HG02588 (cell line): ENCODE results near the gene PKDCC.
"Not testable (repeated sequence)": the region's sequence is repeated elsewhere in the genome, so short reads cannot be mapped to it uniquely, and the experiment has no call there.

Experiments
- ATAC-seq: cut with Tn5 transposase; IDR thresholded peaks from one replicate; pipeline ENCODE4 v1.9.1; 2021; ENCODE audit warnings: mild to moderate bottlenecking, moderate library complexity; ENCODE audit not compliant: unreplicated experiment

The PKDCC gene

GRCh38 chr2:42060718-42061619, 13.1 kb downstream of the PKDCC start:
- no peak for ATAC-seq

GRCh38 chr2:42061839-42062238, 14.0 kb downstream of the PKDCC start:
- no peak for ATAC-seq

DNA sequence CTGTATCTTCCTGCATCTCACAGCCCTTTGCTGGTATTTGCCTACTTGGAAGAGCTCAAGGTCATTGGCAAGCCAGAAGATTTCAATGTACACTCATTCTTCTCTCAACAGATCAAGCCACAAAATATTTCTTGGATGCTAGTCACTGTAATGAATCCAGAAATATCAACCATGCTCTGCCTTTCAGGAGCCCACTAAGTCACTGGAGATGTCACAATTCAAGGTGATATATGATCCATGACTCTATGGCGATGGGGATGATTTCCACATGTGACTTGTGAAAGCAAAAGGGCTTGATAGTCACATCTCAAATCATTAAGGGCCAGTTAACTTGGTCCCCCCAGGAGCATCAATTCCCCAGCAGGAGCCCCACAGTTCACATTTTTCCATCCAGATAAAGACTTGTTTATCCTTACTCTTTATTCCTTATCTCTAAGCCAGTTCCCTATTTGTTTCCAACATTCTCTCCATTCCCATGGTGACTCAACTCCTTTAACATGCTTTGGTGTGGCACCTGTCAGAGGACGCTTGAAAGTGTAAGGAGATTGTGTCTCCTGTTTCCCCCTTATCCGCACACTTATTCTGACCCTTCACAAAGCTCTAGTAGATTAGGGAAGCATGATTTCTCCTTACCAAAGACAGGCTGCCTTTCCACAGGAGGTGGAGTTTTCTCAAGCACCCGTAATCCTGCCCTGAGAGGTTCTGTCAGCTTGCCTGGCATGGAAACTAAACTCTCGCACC, 15.8 kb downstream of the PKDCC start:
- ATAC-seq = no peak

DNA sequence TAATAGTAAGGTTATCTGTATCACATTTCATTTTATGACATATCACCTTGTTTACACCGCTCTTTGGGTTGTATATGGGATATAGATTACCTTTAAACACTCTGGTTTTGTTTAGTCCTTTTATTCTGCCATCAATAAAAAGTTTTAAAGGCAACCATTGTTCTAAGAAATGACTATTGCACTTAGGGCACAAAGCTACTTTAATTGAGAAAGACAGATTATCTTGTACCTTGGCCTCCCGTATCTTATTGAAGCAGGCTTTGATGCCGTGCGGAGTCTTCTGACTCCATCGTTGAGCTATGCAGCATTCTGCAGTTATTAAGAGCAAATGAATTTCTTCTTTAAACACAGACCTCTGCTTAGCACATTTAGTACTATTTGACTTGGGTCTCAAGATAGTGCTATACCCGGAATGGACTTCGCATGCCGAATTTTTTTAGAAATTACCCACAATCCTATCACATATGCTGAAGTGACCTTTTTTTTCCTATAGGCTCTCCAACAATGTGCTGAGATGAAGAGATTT, 16.7 kb downstream of the PKDCC start:
- no peak for ATAC-seq

DNA sequence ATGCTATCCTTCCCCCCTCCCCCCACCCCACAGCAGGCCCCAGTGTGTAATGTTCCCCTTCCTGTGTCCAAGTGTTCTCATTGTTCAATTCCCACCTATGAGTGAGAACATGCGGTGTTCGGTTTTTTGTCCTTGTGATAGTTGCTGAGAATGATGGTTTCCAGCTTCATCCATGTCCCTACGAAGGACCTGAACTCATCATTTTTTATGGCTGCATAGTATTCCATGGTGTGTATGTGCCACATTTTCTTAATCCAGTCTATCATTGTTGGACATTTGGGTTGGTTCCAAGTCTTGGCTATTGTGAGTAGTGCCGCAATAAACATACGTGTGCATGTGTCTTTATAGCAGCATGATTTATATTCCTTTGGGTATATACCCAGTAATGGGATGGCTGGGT, 17.9 kb downstream of the PKDCC start:
- ATAC-seq = not testable (repeated sequence)

DNA sequence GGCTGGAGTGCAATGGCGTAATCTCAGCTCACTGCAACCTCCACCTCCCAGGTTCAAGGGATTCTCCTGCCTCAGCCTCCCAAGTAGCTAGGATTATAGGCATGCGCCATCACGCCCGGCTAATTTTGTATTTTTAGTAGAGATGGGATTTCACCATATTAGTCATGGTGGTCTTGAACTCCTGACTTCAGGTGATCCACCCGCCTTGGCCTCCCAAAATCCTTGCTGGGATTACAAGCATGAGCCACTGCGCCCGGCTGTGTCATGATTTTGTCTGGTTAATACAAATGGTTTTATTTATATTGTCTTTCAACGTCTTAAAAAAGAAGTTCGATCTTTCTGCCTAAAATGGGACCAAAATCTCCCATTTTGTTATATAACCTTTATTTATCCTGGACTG, 19.2 kb downstream of the PKDCC start:
- ATAC-seq = not testable (repeated sequence)

- ATAC-seq = no peak
These were observed 19.7 kb downstream of the PKDCC start for GRCh38 chr2:42067521-42067920.

DNA sequence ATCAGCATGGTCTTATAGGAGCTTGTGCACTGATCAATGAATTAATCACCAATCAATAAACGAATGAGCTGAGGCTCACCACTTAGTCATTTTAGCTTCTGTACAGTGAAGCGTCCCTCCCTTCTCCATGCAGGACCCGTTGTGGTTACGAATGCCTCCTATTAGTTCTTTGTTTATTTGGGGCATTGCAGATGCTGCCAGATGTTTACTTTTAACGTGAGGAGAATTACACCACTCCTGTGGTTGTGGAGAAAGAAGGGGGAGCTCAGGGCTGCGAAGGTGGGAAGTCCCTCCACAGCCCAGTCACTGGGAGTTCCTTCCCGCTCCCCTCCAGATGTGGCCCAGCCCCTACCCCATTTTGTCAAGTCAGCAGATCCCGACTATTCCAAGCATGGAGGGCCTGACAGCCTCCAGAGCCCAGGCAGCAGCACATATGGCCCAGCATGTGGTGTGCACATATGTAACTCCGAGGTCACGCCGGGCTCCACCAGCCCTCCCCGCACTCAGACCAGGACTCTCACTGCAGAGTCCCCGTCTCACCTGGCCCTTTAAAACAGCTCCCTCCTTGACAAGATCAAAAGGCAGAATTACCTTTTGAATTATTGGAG, 20.9 kb downstream of the PKDCC start:
- no peak for ATAC-seq

DNA sequence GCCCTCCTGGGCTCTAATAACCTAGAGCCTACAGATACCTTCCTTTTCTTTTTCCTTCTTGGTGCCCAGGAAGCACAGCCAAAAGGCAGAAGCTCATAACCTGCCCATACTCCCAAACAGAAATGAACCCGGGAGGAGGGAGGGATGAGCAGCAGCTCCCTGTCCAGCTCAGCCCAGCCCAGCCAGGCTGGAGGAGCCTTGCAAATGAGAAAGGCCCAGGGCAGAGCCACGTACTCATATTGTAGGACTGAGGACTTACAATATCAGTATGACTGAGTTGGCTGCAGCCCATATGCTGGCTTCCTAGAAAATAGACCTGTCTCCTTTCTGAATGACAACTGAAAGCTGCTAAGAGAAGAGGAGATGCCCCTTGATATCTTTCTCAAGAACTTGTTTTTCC, 21.7 kb downstream of the PKDCC start:
- no peak for ATAC-seq

DNA sequence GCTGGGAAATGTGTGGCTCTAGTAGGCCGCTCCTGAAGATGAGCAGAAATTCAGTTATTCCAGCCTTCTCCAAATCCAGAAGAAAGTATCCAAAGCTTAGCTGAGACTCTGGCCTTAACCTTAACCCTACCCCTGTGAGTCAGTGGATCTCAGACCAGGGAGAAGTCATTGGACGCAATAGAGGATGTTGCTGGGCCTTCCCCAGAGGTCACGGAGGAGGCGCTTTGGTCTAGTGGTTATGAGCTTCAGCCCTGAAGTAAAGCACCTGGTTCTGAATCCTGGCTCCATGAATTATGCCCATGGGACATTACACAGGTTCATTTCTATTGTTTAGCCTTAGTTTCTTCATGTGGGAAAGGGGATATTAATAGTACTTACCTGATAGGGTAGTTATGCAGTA, 24.0 kb downstream of the PKDCC start:
- no peak for ATAC-seq

DNA sequence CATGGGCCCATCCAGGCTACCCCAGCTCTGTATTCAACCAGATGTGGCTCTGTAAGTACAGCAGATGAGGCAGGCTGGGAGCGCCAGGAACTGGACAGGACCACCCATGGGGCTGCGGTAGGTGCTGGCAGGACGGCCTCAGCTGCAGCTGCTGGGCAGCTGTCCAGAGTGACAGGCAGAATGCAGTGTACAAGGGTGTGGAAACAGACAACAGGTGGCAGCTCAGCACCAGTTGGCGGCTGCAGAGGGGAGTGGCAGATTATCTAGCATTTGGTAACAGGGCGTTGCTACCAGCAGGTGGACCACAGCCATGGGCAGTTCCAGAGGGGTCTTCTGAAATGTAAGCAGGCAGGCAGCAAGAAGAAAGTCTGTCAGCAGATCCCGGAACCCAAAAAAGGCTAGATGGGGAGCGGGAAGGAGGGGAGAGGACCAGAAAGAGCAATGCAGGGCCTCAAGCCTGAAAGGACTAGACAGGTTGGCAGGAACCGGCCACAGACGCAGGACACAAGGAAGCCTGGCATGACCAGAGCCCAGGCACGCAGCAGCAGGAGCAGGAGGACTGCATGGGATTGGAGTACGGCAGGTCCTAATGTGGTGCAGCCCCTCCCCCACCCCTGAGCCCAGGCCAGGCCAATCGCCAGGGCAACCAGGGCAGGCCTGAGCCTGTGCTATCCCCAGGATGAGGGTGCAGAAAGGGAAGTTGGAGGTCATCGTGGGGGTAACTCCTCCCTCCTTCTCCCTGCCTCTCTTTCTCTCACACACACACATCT, 24.7 kb downstream of the PKDCC start:
- ATAC-seq = no peak

DNA sequence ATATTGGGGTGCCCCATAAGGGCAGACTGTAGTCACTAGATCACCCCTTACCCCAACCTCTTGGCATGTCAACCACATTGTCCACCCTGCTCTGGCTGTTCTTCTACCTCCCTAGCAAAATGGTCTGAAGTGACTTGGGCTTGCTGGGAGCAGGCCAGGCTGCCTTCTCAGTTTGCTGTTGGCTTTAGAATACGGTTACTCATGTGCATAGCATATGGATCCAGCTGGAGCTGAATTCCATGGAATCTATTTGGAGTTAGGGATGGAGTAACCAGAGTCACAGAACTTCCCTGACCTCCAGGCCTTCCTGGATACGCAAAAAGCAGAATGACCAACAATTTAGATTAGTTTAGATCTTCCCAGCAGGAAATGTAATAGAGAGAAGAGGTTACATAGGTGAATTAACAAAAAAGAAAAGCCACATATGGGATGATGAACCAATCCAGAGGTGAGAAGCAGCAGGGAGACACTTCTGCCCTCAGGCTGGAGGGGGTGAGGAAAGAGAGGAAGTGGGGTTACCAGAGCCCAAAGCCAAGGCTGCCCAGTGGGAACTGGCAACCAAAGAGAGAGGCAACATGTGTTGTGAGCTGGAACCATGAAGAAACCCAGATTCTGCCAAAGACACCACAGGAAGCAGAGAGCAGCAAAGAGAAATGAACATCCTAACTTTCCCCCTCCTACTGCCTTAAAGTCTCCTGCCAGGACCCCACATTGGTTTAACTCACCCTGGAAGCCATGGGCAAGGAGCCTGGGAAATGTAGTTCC, 26.1 kb downstream of the PKDCC start:
- ATAC-seq = no peak

GRCh38 chr2:42074661-42075060, 26.8 kb downstream of the PKDCC start:
- no peak for ATAC-seq

- no peak for ATAC-seq
These were observed 28.8 kb downstream of the PKDCC start for GRCh38 chr2:42076357-42077225.

DNA sequence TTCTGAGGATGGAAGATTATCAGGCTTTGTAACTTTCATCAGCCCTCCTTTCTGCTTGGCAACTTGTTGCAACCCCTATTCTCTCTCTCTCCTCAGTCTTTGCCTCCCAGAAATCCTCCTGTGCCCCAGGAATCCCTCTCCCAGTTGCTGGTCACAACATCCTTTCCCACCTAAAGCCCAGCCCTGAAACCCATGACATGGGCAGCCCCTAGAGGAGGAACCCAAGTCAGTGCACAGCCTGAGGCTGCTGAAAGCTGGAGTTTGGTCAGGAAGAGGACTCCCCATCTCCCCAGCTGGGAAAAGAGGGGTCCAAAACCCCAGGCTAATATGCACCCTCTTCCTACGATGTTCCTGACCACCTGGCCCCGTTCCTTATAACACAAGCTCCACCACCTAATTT, 29.5 kb downstream of the PKDCC start:
- no peak for ATAC-seq

- no peak for ATAC-seq
These were observed 32.0 kb downstream of the PKDCC start for GRCh38 chr2:42079737-42080287.

- ATAC-seq = not testable (repeated sequence)
These were observed 33.3 kb downstream of the PKDCC start for GRCh38 chr2:42081151-42081550.

GRCh38 chr2:42082016-42082415, 34.2 kb downstream of the PKDCC start:
- no peak for ATAC-seq

- ATAC-seq = no peak
These were observed 36.4 kb downstream of the PKDCC start for GRCh38 chr2:42084231-42084671.
